GM23248 (cell line): ENCODE data around the gene TMEM229B. TPM values are rescaled to one million over a fixed set of nuclear protein-coding genes. Genes with fewer than 3 reads are reported as not detected.

Experiments
- DNase-seq: peaks from one replicate; pipeline ENCODE4 v3.0.0-alpha.2; 2015
- H2AFZ ChIP-seq: fragments of 200-600 bp; sonication (generic); 2 replicates; pipeline ENCODE4 v1.6.1; 2016; ENCODE audit warnings: antibody characterized with exemption
- H3F3A ChIP-seq: fragments of 200-600 bp; sonication (generic); 2 replicates; pipeline ENCODE4 v1.6.1; 2016; ENCODE audit warnings: mild to moderate bottlenecking, antibody characterized with exemption, mixed run types; ENCODE audit not compliant: insufficient read depth
- H3K27ac ChIP-seq: fragments of 200-600 bp; sonication (generic); 2 replicates; pipeline ENCODE4 v1.5.1; 2016; ENCODE audit warnings: mild to moderate bottlenecking
- H3K27me3 ChIP-seq: fragments of 200-600 bp; sonication (generic); replicated peaks from 2 replicates; pipeline ENCODE4 v1.6.1; 2016; ENCODE audit warnings: mild to moderate bottlenecking; ENCODE audit not compliant: insufficient read depth
- H3K36me3 ChIP-seq: fragments of 200-600 bp; sonication (generic); 2 replicates; pipeline ENCODE4 v1.6.1; 2016; ENCODE audit warnings: low read depth, mild to moderate bottlenecking
- H3K4me1 ChIP-seq: fragments of 200-600 bp; sonication (generic); 2 replicates; pipeline ENCODE4 v1.6.1; 2016; ENCODE audit warnings: mild to moderate bottlenecking; ENCODE audit not compliant: insufficient read depth
- H3K4me2 ChIP-seq: fragments of 200-600 bp; sonication (generic); one replicate; pipeline ENCODE4 v1.6.1; 2016; ENCODE audit warnings: mild to moderate bottlenecking; ENCODE audit not compliant: unreplicated experiment
- H3K4me3 ChIP-seq: fragments of 200-600 bp; sonication (generic); 2 replicates; pipeline ENCODE4 v1.5.1; 2016; ENCODE audit warnings: mild to moderate bottlenecking
- H3K79me2 ChIP-seq: fragments of 200-600 bp; sonication (generic); 2 replicates; pipeline ENCODE4 v1.6.1; 2016; ENCODE audit warnings: mild to moderate bottlenecking; ENCODE audit not compliant: insufficient read depth
- H3K9ac ChIP-seq: fragments of 200-600 bp; sonication (generic); 2 replicates; pipeline ENCODE4 v1.6.1; 2016; ENCODE audit warnings: mild to moderate bottlenecking
- H3K9me2 ChIP-seq: fragments of 200-600 bp; sonication (generic); 2 replicates; pipeline ENCODE4 v1.6.1; 2016; ENCODE audit warnings: mixed run types, mild to moderate bottlenecking, moderate library complexity; ENCODE audit not compliant: insufficient read depth
- H3K9me3 ChIP-seq: fragments of 200-600 bp; sonication (generic); one replicate; pipeline ENCODE4 v1.6.1; 2017; ENCODE audit warnings: low read depth
- H4K20me1 ChIP-seq: fragments of 200-600 bp; sonication (generic); 2 replicates; pipeline ENCODE4 v1.6.0; 2016; ENCODE audit not compliant: insufficient read depth
- EZH2 ChIP-seq: fragments of 200-600 bp; sonication (generic); IDR thresholded peaks from 2 replicates; pipeline ENCODE4 v1.6.1; 2018; ENCODE audit warnings: antibody characterized with exemption, mild to moderate bottlenecking; ENCODE audit not compliant: insufficient read depth, poor library complexity, severe bottlenecking
- EZH2phosphoT487 ChIP-seq: fragments of 200-600 bp; sonication (generic); IDR thresholded peaks from 2 replicates; pipeline ENCODE4 v1.6.1; 2018; ENCODE audit warnings: antibody characterized with exemption, moderate library complexity, mild to moderate bottlenecking, low read depth; ENCODE audit not compliant: insufficient read depth
- WGBS, 2 experiments: methylation state at CpG; one replicate each; pipeline ENCODE4 v1.1.6; 2015 to 2017; ENCODE audit warnings: low lambda C conversion rate in 2 of 2, low coverage in 1 of 2; ENCODE audit errors: missing lambda C conversion rate in 2 of 2; 5-methylcytosine and 5-hydroxymethylcytosine counted together
- in situ Hi-C: fragments of 300-500 bp; cut with MboI; formaldehyde crosslinking; loops from 2 replicates; pipeline ENCODE4 v1.15.0; 2020
- polyA plus RNA-seq: library from polyadenylated mRNA; unstranded; fragments of >200 nt; fragmentation: Nextera tagmentation; extraction: Ambion mirVana; gene quantifications from 2 replicates; pipeline ENCODE4 v1.2.1, GENCODE V29; 2016
- total RNA-seq: library from RNA; depleted of rRNA; stranded (reverse); fragments of >200 nt; shearing (Covaris generic); gene quantifications from 2 replicates; pipeline ENCODE4 v1.2.3, GENCODE V29; 2014

Gene TMEM229B
- total and polyA plus RNA-seq, 2 experiments from 2014 or later = 0.43 to 0.65 TPM

- Histone ChIP-seq H3K9ac (no peak overlapping the region), H3K79me2 (no peaks in the 10 kb centered on the region), H3K4me2 (no peak overlapping the region), H3K9me2 (no peaks in the 10 kb centered on the region), H3K27ac (no peak overlapping the region), H2AFZ (no peak overlapping the region), H3K4me3 (no peak overlapping the region), H4K20me1 (no peaks in the 10 kb centered on the region), H3K27me3 (peaks cover 3% of the 10 kb centered on the region; the same call in 1 of the 2 replicates), H3K9me3 (no peaks in the 10 kb centered on the region), H3K4me1 (no peaks in the 10 kb centered on the region), H3F3A (no peaks in the 10 kb centered on the region), H3K36me3 (no peaks in the 10 kb centered on the region)
- TF ChIP-seq EZH2phosphoT487 (no peak), EZH2 (no peak)
- DNase-seq = no peak
- in situ Hi-C loops = no loop called here
- WGBS, 2 experiments = 72 to 78% methylated on average over 8 of the region's 8 CpGs
Measured at GRCh38 chr14:67493092-67493717, 4.7 kb upstream of the TMEM229B start.

GRCh38 chr14:67492538-67492937, 4.0 kb upstream of the TMEM229B start:
- in situ Hi-C loops = no loop called here
- TF ChIP-seq EZH2phosphoT487 (no peak), EZH2 (no peak)
- DNase-seq = no peak
- no peaks in the 10 kb centered on the region for H3K4me1 ChIP-seq
- H3F3A ChIP-seq = no peaks in the 10 kb centered on the region
- H3K9ac ChIP-seq = no peak overlapping the region
- no peak overlapping the region for H2AFZ ChIP-seq
- H3K9me2 ChIP-seq = no peaks in the 10 kb centered on the region
- no peaks in the 10 kb centered on the region for H3K79me2 ChIP-seq
- WGBS, 2 experiments = 67 to 74% methylated on average over 3 of the region's 3 CpGs
- no peaks in the 10 kb centered on the region for H3K9me3 ChIP-seq
- no peaks in the 10 kb centered on the region for H3K27me3 ChIP-seq
- no peak overlapping the region for H3K4me2 ChIP-seq
- H3K4me3 ChIP-seq = no peak overlapping the region
- H3K27ac ChIP-seq = no peak overlapping the region
- no peaks in the 10 kb centered on the region for H3K36me3 ChIP-seq
- H4K20me1 ChIP-seq = no peaks in the 10 kb centered on the region

- Histone ChIP-seq H3K9me3 (no peaks in the 10 kb centered on the region), H3K9ac (no peak overlapping the region), H4K20me1 (no peaks in the 10 kb centered on the region), H3K79me2 (no peaks in the 10 kb centered on the region), H3K4me1 (no peaks in the 10 kb centered on the region), H3K27me3 (no peaks in the 10 kb centered on the region), H3K9me2 (no peaks in the 10 kb centered on the region), H3F3A (no peaks in the 10 kb centered on the region), H3K4me3 (no peak overlapping the region), H3K27ac (no peak overlapping the region), H3K4me2 (no peak overlapping the region), H2AFZ (no peak overlapping the region), H3K36me3 (no peaks in the 10 kb centered on the region)
- TF ChIP-seq EZH2phosphoT487 (no peak), EZH2 (no peak)
- DNase-seq = peak; percentile 27
- 26 to 35% methylated on average over 8 to 9 of the region's 9 CpGs for WGBS, 2 experiments
- in situ Hi-C loops = no loop called here
Measured at GRCh38 chr14:67491741-67492507, 3.4 kb upstream of the TMEM229B start.

- Histone ChIP-seq H3K27ac (no peak overlapping the region), H3K4me3 (no peak overlapping the region), H4K20me1 (no peaks in the 10 kb centered on the region), H3K9ac (no peak overlapping the region), H3K9me3 (no peaks in the 10 kb centered on the region), H3K9me2 (no peaks in the 10 kb centered on the region), H3F3A (no peaks in the 10 kb centered on the region), H2AFZ (no peak overlapping the region), H3K4me2 (no peak overlapping the region), H3K79me2 (no peaks in the 10 kb centered on the region), H3K27me3 (no peaks in the 10 kb centered on the region), H3K4me1 (no peaks in the 10 kb centered on the region), H3K36me3 (no peaks in the 10 kb centered on the region)
- 95 to 98% methylated on average over 3 of the region's 3 CpGs for WGBS, 2 experiments
- TF ChIP-seq EZH2 (no peak), EZH2phosphoT487 (no peak)
- DNase-seq = no peak
- in situ Hi-C loops = no loop called here
Measured at GRCh38 chr14:67491285-67491684, 2.8 kb upstream of the TMEM229B start.
